Hepatocyte (in vitro differentiated cells): Measurements from ENCODE around the gene SIL1. TPM values are rescaled to one million over a fixed set of nuclear protein-coding genes. Genes with fewer than 3 reads are reported as not detected.

Experiments
- DNase-seq: peaks from one replicate; pipeline ENCODE4 v3.0.0-alpha.2; 2016; ENCODE audit warnings: low spot score
- H2AFZ ChIP-seq: fragments of 200-600 bp; sonication (generic); 2 replicates; pipeline ENCODE4 v1.6.0; 2016; ENCODE audit warnings: antibody characterized with exemption, mild to moderate bottlenecking
- H3K27ac ChIP-seq: fragments of 200-600 bp; sonication (generic); 2 replicates; pipeline ENCODE4 v1.5.1; 2016; ENCODE audit warnings: mild to moderate bottlenecking
- H3K27me3 ChIP-seq: fragments of 200-600 bp; sonication (generic); 2 replicates; pipeline ENCODE4 v1.6.1; 2016
- H3K36me3 ChIP-seq: fragments of 200-600 bp; sonication (generic); replicated peaks from 2 replicates; pipeline ENCODE4 v1.5.1; 2016; ENCODE audit warnings: low read depth; ENCODE audit not compliant: insufficient read depth
- H3K4me1 ChIP-seq: fragments of 200-600 bp; sonication (generic); 2 replicates; pipeline ENCODE4 v1.5.1; 2016; ENCODE audit warnings: mild to moderate bottlenecking, moderate library complexity; ENCODE audit not compliant: insufficient read depth
- H3K4me2 ChIP-seq: fragments of 200-600 bp; sonication (generic); 2 replicates; pipeline ENCODE4 v1.6.0; 2016
- H3K4me3 ChIP-seq: fragments of 200-600 bp; sonication (generic); 2 replicates; pipeline ENCODE4 v1.5.1; 2016; ENCODE audit warnings: mild to moderate bottlenecking
- H3K79me2 ChIP-seq: fragments of 200-600 bp; sonication (generic); 2 replicates; pipeline ENCODE4 v1.6.0; 2017; ENCODE audit warnings: mild to moderate bottlenecking
- H3K9me2 ChIP-seq: fragments of 200-600 bp; sonication (generic); replicated peaks from 2 replicates; pipeline ENCODE4 v1.6.0; 2017; ENCODE audit warnings: mild to moderate bottlenecking; ENCODE audit not compliant: insufficient read depth
- H3K9me3 ChIP-seq: fragments of 200-600 bp; sonication (generic); 2 replicates; pipeline ENCODE4 v1.5.1; 2016; ENCODE audit warnings: low read depth, mild to moderate bottlenecking
- H4K20me1 ChIP-seq: fragments of 200-600 bp; sonication (generic); 2 replicates; pipeline ENCODE4 v1.6.0; 2016; ENCODE audit warnings: mild to moderate bottlenecking; ENCODE audit not compliant: insufficient read depth, poor library complexity, severe bottlenecking
- EZH2 ChIP-seq: fragments of 200-600 bp; sonication (generic); IDR thresholded peaks from 2 replicates; pipeline ENCODE4 v1.6.1; 2016; ENCODE audit warnings: antibody characterized with exemption, mild to moderate bottlenecking, borderline replicate concordance
- EZH2phosphoT487 ChIP-seq: fragments of 200-600 bp; sonication (generic); IDR thresholded peaks from one replicate; pipeline ENCODE4 v1.6.1; 2018; ENCODE audit warnings: antibody characterized with exemption, mild to moderate bottlenecking, low read depth, moderate library complexity; ENCODE audit not compliant: unreplicated experiment, severe bottlenecking
- WGBS: methylation state at CpG from one replicate; pipeline ENCODE4 v1.1.6; 2016; ENCODE audit warnings: low lambda C conversion rate; ENCODE audit errors: missing lambda C conversion rate; 5-methylcytosine and 5-hydroxymethylcytosine counted together
- polyA plus RNA-seq: library from polyadenylated mRNA; unstranded; fragments of >200 nt; fragmentation: Nextera tagmentation; extraction: Ambion mirVana; gene quantifications from 2 replicates; pipeline ENCODE4 v1.2.1, GENCODE V29; 2016
- total RNA-seq: library from RNA; depleted of rRNA; stranded (reverse); fragments of >200 nt; gene quantifications from 2 replicates; pipeline ENCODE4 v1.2.3, GENCODE V29; 2014
- TF ChIP-seq, protein P1 (sequence below): fragments of 200-600 bp; sonication (generic); IDR thresholded peaks from 2 replicates; pipeline ENCODE4 v1.5.1; 2016; ENCODE audit warnings: antibody characterized with exemption, mild to moderate bottlenecking; ENCODE audit not compliant: poor library complexity

SIL1 gene
- total and polyA plus RNA-seq, 2 experiments from 2014 or later, result 82.0 to 176 TPM

DNA sequence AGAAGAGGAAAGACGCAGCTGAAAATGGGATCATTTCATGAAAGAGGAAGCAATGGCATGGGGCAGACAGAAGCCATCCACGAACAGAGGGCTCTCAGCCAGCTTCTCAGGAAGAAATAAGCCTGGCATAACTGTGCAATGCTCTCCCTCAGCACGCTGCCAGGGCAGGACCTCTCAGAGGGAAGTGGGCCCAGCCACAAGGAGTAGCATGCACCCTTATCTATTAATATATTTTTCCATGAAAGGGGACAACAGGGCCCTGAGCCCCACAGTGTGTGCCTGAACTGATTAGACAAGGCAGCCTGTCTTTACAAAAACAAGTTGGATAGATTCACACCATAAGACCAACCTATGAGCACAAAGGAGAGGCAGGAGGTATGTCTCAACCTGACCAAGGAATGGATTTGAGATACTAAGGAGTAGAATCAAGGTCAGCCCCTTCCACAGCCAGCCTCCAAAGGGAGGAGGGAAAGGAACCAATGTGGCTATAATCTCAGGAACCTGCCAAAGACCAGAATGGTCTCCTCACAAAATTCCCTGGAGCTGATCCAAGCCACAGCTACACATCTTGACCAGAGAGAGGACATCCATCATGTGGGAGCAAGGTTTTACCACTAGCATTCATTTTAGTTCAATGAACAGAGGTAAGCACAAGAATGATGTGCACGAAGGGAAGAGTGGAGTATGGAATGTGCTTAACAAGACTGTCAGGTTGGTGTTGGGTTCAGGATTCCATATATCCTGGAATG lies 154.8 kb downstream of the SIL1 start:
- no peak overlapping the region for H3K4me2 ChIP-seq
- no peaks in the 10 kb centered on the region for H3K36me3 ChIP-seq
- no peak overlapping the region for H3K27ac ChIP-seq
- no peaks in the 10 kb centered on the region for H3K79me2 ChIP-seq
- no peak overlapping the region for H3K4me3 ChIP-seq
- H4K20me1 ChIP-seq, result no peaks in the 10 kb centered on the region
- H3K4me1 ChIP-seq, result no peaks in the 10 kb centered on the region
- no peak overlapping the region for H2AFZ ChIP-seq
- H3K27me3 ChIP-seq, result no peaks in the 10 kb centered on the region
- H3K9me3 ChIP-seq, result no peaks in the 10 kb centered on the region
- no peak for DNase-seq
- TF ChIP-seq EZH2phosphoT487, result no peak
- TF ChIP-seq, protein P1, sequence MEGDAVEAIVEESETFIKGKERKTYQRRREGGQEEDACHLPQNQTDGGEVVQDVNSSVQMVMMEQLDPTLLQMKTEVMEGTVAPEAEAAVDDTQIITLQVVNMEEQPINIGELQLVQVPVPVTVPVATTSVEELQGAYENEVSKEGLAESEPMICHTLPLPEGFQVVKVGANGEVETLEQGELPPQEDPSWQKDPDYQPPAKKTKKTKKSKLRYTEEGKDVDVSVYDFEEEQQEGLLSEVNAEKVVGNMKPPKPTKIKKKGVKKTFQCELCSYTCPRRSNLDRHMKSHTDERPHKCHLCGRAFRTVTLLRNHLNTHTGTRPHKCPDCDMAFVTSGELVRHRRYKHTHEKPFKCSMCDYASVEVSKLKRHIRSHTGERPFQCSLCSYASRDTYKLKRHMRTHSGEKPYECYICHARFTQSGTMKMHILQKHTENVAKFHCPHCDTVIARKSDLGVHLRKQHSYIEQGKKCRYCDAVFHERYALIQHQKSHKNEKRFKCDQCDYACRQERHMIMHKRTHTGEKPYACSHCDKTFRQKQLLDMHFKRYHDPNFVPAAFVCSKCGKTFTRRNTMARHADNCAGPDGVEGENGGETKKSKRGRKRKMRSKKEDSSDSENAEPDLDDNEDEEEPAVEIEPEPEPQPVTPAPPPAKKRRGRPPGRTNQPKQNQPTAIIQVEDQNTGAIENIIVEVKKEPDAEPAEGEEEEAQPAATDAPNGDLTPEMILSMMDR, result no peak
- no peak for TF ChIP-seq EZH2
- 95% methylated on average over 4 of the region's 4 CpGs for WGBS
- no peaks in the 10 kb centered on the region for H3K9me2 ChIP-seq

DNA sequence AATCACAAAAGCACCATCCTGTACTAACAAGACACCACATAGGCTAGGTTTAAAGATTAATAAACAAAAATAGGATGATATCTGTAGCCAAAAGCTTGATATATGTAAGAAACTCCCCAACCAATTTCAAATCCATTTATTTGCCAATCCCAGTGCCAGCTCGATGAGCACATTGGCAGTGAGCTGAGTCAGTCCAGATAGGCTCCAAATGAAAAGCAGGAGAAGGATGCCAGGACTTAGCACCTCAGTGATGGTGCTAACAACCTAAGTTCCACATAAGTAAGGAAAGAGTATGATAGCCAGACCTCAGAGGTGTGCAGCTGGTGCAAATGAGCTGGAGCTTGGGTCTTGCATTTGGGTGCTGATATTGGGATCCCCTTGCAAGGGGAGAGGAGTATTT lies 158.1 kb downstream of the SIL1 start:
- H3K9me2 ChIP-seq, result no peaks in the 10 kb centered on the region
- WGBS, result 92% methylated on average over 1 of the region's 1 CpG
- DNase-seq, result no peak
- H2AFZ ChIP-seq, result no peak overlapping the region
- H3K36me3 ChIP-seq, result no peaks in the 10 kb centered on the region
- no peaks in the 10 kb centered on the region for H3K4me1 ChIP-seq
- no peak overlapping the region for H3K27ac ChIP-seq
- H3K27me3 ChIP-seq, result no peaks in the 10 kb centered on the region
- H3K4me3 ChIP-seq, result no peak overlapping the region
- H3K4me2 ChIP-seq, result no peak overlapping the region
- TF ChIP-seq EZH2 (no peak), EZH2phosphoT487 (no peak)
- TF ChIP-seq, protein P1, result no peak
- H4K20me1 ChIP-seq, result no peaks in the 10 kb centered on the region
- H3K79me2 ChIP-seq, result no peaks in the 10 kb centered on the region
- no peaks in the 10 kb centered on the region for H3K9me3 ChIP-seq

DNA sequence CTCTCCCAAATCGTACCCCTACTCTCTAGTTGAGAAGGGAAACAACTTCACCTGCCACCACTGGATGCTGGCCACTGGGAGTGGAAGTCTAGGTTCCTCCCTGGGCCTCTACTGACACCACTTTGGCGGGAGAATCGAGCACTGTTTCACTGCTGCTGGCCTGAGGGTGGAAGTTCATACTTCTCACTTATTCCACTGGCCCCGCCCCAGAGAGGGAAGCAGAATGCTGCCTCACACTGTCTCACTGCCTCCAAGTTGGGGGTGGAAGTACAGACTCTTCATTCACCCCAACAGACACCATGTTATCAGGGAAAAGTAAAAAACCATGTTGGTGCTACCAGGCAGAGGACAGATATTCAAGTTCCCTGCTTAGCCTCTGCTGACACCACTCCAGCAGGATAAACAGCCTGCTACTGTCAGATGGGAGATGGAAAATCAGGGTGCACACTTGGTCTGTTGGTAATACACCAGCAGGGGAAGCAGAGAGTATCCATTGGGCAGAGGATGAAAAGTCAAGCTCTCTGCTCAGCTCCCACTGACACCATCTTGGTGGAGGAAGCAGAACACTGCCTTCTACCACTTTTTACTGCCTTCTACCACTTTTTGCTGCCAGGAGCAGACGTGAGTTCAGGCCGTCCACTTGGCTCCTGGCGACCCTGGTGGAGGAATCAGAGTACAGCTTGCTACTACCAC lies 159.4 kb downstream of the SIL1 start:
- Histone ChIP-seq H3K27me3 (no peaks in the 10 kb centered on the region), H3K9me3 (no peaks in the 10 kb centered on the region), H3K4me2 (no peak overlapping the region), H3K79me2 (no peaks in the 10 kb centered on the region), H3K4me3 (no peak overlapping the region), H3K36me3 (no peaks in the 10 kb centered on the region), H3K27ac (no peak overlapping the region), H3K9me2 (no peaks in the 10 kb centered on the region), H2AFZ (no peak overlapping the region), H4K20me1 (no peaks in the 10 kb centered on the region), H3K4me1 (no peaks in the 10 kb centered on the region)
- no peak for DNase-seq
- WGBS, result 79% methylated on average over 7 of the region's 7 CpGs
- TF ChIP-seq EZH2, result no peak
- TF ChIP-seq, protein P1, result no peak
- no peak for TF ChIP-seq EZH2phosphoT487
